CD4-positive, alpha-beta memory T cell (primary cell): ENCODE data around the gene ZNF407. TPM values are rescaled to one million over a fixed set of nuclear protein-coding genes. Genes with fewer than 3 reads are reported as not detected.
"Not testable (repeated sequence)": the region's sequence is repeated elsewhere in the genome, so short reads cannot be mapped to it uniquely, and the experiment has no call there.

ENCODE experiments used
- CTCF ChIA-PET: fragments of 350-600 bp; sonication (Branson Sonifier 250); formaldehyde crosslinking; loops from one replicate; lab custom pipeline; 2021; ENCODE audit warnings: inconsistent platforms; ENCODE audit not compliant: partially characterized antibody; lab: Charles Lee
- POLR2A ChIA-PET: fragments of 350-600 bp; sonication (Branson Sonifier 250); formaldehyde crosslinking; loops from one replicate; lab custom pipeline; 2021; ENCODE audit not compliant: partially characterized antibody; lab: Charles Lee
- DNase-seq, 5 donors: peaks; one replicate each; pipeline versions ENCODE4 v3.0.0 to v3.0.0-alpha.2; 2020 to 2022; ENCODE audit warnings: mixed read lengths in 1 of 5
- H3K27ac ChIP-seq: one replicate; pipeline ENCODE4 v1.7.0; 2013; ENCODE audit warnings: low read depth, low read length
- H3K27me3 ChIP-seq: 2 replicates; pipeline ENCODE4 v1.7.0; 2013; ENCODE audit warnings: mild to moderate bottlenecking, low read length, moderate library complexity; ENCODE audit not compliant: insufficient read depth
- H3K36me3 ChIP-seq: 2 replicates; pipeline ENCODE4 v1.7.0; 2013; ENCODE audit warnings: mild to moderate bottlenecking, low read length, moderate library complexity; ENCODE audit not compliant: insufficient read depth
- H3K4me1 ChIP-seq: 2 replicates; pipeline ENCODE4 v1.7.0; 2013; ENCODE audit warnings: mild to moderate bottlenecking, low read length, moderate library complexity; ENCODE audit not compliant: insufficient read depth
- H3K4me3 ChIP-seq, 2 donors: one replicate each; pipeline ENCODE4 v1.7.0; 2013; ENCODE audit warnings: low read length in 2 of 2, mild to moderate bottlenecking in 1 of 2
- H3K9me3 ChIP-seq, 2 donors: one replicate each; pipeline ENCODE4 v1.7.0; 2013; ENCODE audit warnings: low read length in 2 of 2, control low read depth in 1 of 2; ENCODE audit not compliant: control insufficient read depth in 1 of 2
- H3K27ac Mint-ChIP-seq, 7 donors: one replicate each; pipeline ENCODE4 v1.8.0; 2020 to 2021; ENCODE audit warnings: mixed read lengths in 7 of 7, mild to moderate bottlenecking in 6 of 7, inconsistent platforms in 3 of 7, moderate library complexity in 3 of 7
- H3K27me3 Mint-ChIP-seq, 2 donors: one replicate each; pipeline ENCODE4 v1.8.0; 2020 to 2021; ENCODE audit warnings: mixed read lengths in 2 of 2
- H3K36me3 Mint-ChIP-seq, 2 donors: one replicate each; pipeline ENCODE4 v1.8.0; 2020 to 2021; ENCODE audit warnings: mixed read lengths in 2 of 2, inconsistent platforms in 1 of 2, mild to moderate bottlenecking in 1 of 2
- H3K4me1 Mint-ChIP-seq, 4 donors: one replicate each; pipeline ENCODE4 v1.8.0; 2020 to 2021; ENCODE audit warnings: mixed read lengths in 4 of 4, mild to moderate bottlenecking in 1 of 4
- H3K4me3 Mint-ChIP-seq, 8 donors: one replicate each; pipeline ENCODE4 v1.8.0; 2020 to 2021; ENCODE audit warnings: mixed read lengths in 8 of 8, mild to moderate bottlenecking in 7 of 8, moderate library complexity in 6 of 8, inconsistent platforms in 3 of 8
- H3K9me3 Mint-ChIP-seq, 8 donors: one replicate each; pipeline ENCODE4 v1.8.0; 2020 to 2021; ENCODE audit warnings: mixed read lengths in 8 of 8, mild to moderate bottlenecking in 5 of 8, inconsistent platforms in 3 of 8, moderate library complexity in 1 of 8
- intact Hi-C: fragments of 100-400 bp; cut with micrococcal nuclease; formaldehyde crosslinking; loops from one replicate; pipeline ENCODE4 v1.15.1; 2023
- polyA plus RNA-seq, 2 donors: library from polyadenylated mRNA; unstranded; fragments of 300-500 nt; fragmentation: Illumina TruSeq; gene quantifications; one replicate each; pipeline ENCODE4 v1.2.3, GENCODE V29; 2021
- total RNA-seq, 2 experiments: library from RNA; stranded (reverse); gene quantifications; one replicate each; pipeline ENCODE4 v1.2.3, GENCODE V29; 2021

The ZNF407 gene
- total and polyA plus RNA-seq, 4 experiments from 2014 or later, result 1.8 to 26.9 (median 15.3) TPM

- Histone ChIP-seq H3K27me3 (no peaks in the 10 kb centered on the region), H3K4me3 (no peak overlapping the region), H3K9me3 (no peaks in the 10 kb centered on the region), H3K27ac (no peak overlapping the region), H3K36me3 (no peaks in the 10 kb centered on the region), H3K4me1 (no peaks in the 10 kb centered on the region)
- no peak for DNase-seq
- H3K4me3 Mint-ChIP-seq, result no peak overlapping the region
- peaks cover 0 to 3% (median 0%) of the 10 kb centered on the region in 8 donors for H3K9me3 Mint-ChIP-seq
- peaks cover 3 to 22% of the 10 kb centered on the region in 2 donors for H3K36me3 Mint-ChIP-seq
- H3K27ac Mint-ChIP-seq, result peak overlapping the region in 1 of 7 donors; percentile 20
- H3K27me3 Mint-ChIP-seq, result no peaks in the 10 kb centered on the region
- ChIA-PET POLR2A (no interaction called here), CTCF (no interaction called here)
- intact Hi-C loops, result loop anchor here (10.0 kb wide), 1 partner anchor 343 kb away; no protein-coding TSS in a partner anchor
- peaks cover 2 to 12% (median 6%) of the 10 kb centered on the region in 4 donors for H3K4me1 Mint-ChIP-seq
Observed at GRCh38 chr18:74967438-74967837, 369.8 kb downstream of the ZNF407 start.

GRCh38 chr18:74967979-74968378, 370.3 kb downstream of the ZNF407 start:
- Mint-ChIP-seq H3K27ac (no peak overlapping the region), H3K4me3 (no peak overlapping the region), H3K4me1 (peaks cover 2 to 10% (median 6%) of the 10 kb centered on the region in 4 donors), H3K36me3 (peaks cover 3 to 22% of the 10 kb centered on the region in 2 donors), H3K9me3 (peaks cover 0 to 3% (median 0%) of the 10 kb centered on the region in 8 donors), H3K27me3 (no peaks in the 10 kb centered on the region)
- CTCF ChIA-PET, result no interaction called here
- no peaks in the 10 kb centered on the region for H3K36me3 ChIP-seq
- intact Hi-C loops, result loop anchor here (10.0 kb wide), 1 partner anchor 343 kb away; no protein-coding TSS in a partner anchor
- POLR2A ChIA-PET, result no interaction called here
- no peak for DNase-seq
- H3K4me3 ChIP-seq, result no peak overlapping the region
- no peaks in the 10 kb centered on the region for H3K27me3 ChIP-seq
- H3K9me3 ChIP-seq, result no peaks in the 10 kb centered on the region
- H3K27ac ChIP-seq, result no peak overlapping the region
- H3K4me1 ChIP-seq, result no peaks in the 10 kb centered on the region

GRCh38 chr18:74971358-74971757, 373.7 kb downstream of the ZNF407 start:
- H3K4me3 ChIP-seq, H3K4me1 ChIP-seq, H3K9me3 Mint-ChIP-seq, H3K27me3 Mint-ChIP-seq, H3K36me3 ChIP-seq, CTCF ChIA-PET, intact Hi-C loops, H3K27ac ChIP-seq, H3K4me3 Mint-ChIP-seq, H3K4me1 Mint-ChIP-seq, DNase-seq, H3K27me3 ChIP-seq, H3K27ac Mint-ChIP-seq, POLR2A ChIA-PET, H3K9me3 ChIP-seq: not testable (repeated sequence)
- peaks cover 3 to 17% of the 10 kb centered on the region in 2 donors for H3K36me3 Mint-ChIP-seq

GRCh38 chr18:74971776-74972175, 374.1 kb downstream of the ZNF407 start:
- CTCF ChIA-PET, result interaction anchor here (1.2 kb wide), 1 partner anchor 344 kb away, joined by 3 read pairs; no protein-coding TSS in a partner anchor
- H3K36me3 ChIP-seq, H3K4me1 Mint-ChIP-seq, H3K9me3 ChIP-seq, H3K4me1 ChIP-seq, H3K27ac ChIP-seq, H3K27me3 Mint-ChIP-seq, H3K4me3 Mint-ChIP-seq, POLR2A ChIA-PET, DNase-seq, intact Hi-C loops, H3K9me3 Mint-ChIP-seq, H3K27me3 ChIP-seq, H3K4me3 ChIP-seq, H3K27ac Mint-ChIP-seq: not testable (repeated sequence)
- H3K36me3 Mint-ChIP-seq, result peaks cover 3 to 16% of the 10 kb centered on the region in 2 donors

GRCh38 chr18:74972354-74972753, 374.7 kb downstream of the ZNF407 start:
- peak overlapping the region in 3 of 7 donors; percentile 25 to 90 (median 29) for H3K27ac Mint-ChIP-seq
- Histone ChIP-seq H3K27ac (no peak overlapping the region), H3K9me3 (no peaks in the 10 kb centered on the region), H3K4me3 (no peak overlapping the region), H3K36me3 (no peaks in the 10 kb centered on the region), H3K27me3 (no peaks in the 10 kb centered on the region), H3K4me1 (no peaks in the 10 kb centered on the region)
- CTCF ChIA-PET, result interaction anchor here (0.8 to 1.2 kb wide), 2 partner anchors 22 to 345 kb away, joined by 3 read pairs; no protein-coding TSS in a partner anchor
- no peak overlapping the region for H3K4me3 Mint-ChIP-seq
- POLR2A ChIA-PET, result no interaction called here
- intact Hi-C loops, result no loop called here
- peaks cover 0 to 2% (median 0%) of the 10 kb centered on the region in 8 donors for H3K9me3 Mint-ChIP-seq
- peaks cover 3 to 18% of the 10 kb centered on the region in 2 donors for H3K36me3 Mint-ChIP-seq
- no peaks in the 10 kb centered on the region for H3K27me3 Mint-ChIP-seq
- peaks cover 2 to 10% (median 5%) of the 10 kb centered on the region in 4 donors for H3K4me1 Mint-ChIP-seq
- DNase-seq, result no peak

GRCh38 chr18:74975001-74975400, 377.3 kb downstream of the ZNF407 start:
- Mint-ChIP-seq H3K27me3 (no peaks in the 10 kb centered on the region), H3K4me1 (peaks cover 2 to 10% (median 4%) of the 10 kb centered on the region in 4 donors), H3K4me3 (no peak overlapping the region), H3K36me3 (peaks cover 10 to 21% of the 10 kb centered on the region in 2 donors), H3K9me3 (no peaks in the 10 kb centered on the region), H3K27ac (no peak overlapping the region)
- Histone ChIP-seq H3K27me3 (no peaks in the 10 kb centered on the region), H3K9me3 (no peaks in the 10 kb centered on the region), H3K36me3 (no peaks in the 10 kb centered on the region), H3K4me3 (no peak overlapping the region), H3K4me1 (no peaks in the 10 kb centered on the region), H3K27ac (no peak overlapping the region)
- intact Hi-C loops, result no loop called here
- CTCF ChIA-PET, result interaction anchor here (1.3 kb wide), 1 partner anchor 325 kb away, joined by 3 read pairs; no protein-coding TSS in a partner anchor
- POLR2A ChIA-PET, result no interaction called here
- no peak for DNase-seq

GRCh38 chr18:74976331-74976909, 378.8 kb downstream of the ZNF407 start:
- H3K9me3 Mint-ChIP-seq, result no peaks in the 10 kb centered on the region
- CTCF ChIA-PET, result no interaction called here
- Histone ChIP-seq H3K27ac (no peak overlapping the region), H3K27me3 (no peaks in the 10 kb centered on the region), H3K4me1 (no peaks in the 10 kb centered on the region), H3K36me3 (no peaks in the 10 kb centered on the region), H3K9me3 (no peaks in the 10 kb centered on the region), H3K4me3 (no peak overlapping the region)
- H3K36me3 Mint-ChIP-seq, result peaks cover 20 to 27% of the 10 kb centered on the region in 2 donors
- no peak for DNase-seq
- H3K27ac Mint-ChIP-seq, result no peak overlapping the region
- no peaks in the 10 kb centered on the region for H3K27me3 Mint-ChIP-seq
- intact Hi-C loops, result no loop called here
- H3K4me3 Mint-ChIP-seq, result no peak overlapping the region
- H3K4me1 Mint-ChIP-seq, result peaks cover 2 to 10% (median 5%) of the 10 kb centered on the region in 4 donors
- POLR2A ChIA-PET, result no interaction called here
